ENCODE results near the gene CDH16. TPM values are rescaled to one million over a fixed set of nuclear protein-coding genes. Genes with fewer than 3 reads are reported as not detected.

CDH16 gene
- total and polyA plus RNA-seq, 2 of the 13 experiments (the other 11 are each of a cell fraction or from before 2014, with no cell fraction given): 2.7 to 3.9 TPM

DNA sequence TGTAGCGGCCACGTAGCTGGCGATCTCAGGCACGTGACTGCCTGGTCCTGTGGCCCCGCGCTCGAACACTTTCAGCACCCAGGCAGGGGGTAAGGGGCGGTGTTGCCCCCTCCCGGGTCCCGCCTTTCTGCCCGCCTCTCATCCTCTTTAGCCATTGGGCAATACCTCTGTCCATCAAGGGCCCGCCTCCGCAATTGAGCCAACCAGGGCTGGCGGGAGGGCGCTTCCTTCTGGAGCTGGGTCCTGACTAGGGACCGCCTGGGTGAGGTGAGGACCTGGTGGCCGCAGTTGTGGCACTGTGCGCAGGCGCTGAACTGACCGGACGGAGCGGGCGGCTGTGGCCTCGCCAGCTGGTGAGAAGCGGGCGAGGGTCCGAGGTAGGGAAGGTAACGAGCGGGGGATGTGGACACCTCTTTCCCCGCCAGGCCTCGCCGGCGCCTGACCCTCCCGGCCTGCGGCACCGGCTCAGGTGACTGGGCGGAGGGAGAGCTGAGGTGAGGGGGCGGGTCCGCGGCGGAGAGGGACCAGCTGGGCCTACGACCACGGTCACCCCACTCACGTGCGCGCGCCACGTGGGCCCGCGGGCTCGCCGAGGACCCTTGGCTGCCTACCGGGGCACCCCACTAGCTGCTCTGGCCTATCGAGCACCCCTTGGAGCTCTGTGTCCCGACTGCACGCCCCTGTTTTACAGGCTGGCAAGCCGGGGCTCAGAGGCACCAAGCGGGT is 38.2 kb downstream of the CDH16 start, which contains the start of gene PDP2 (continued):
- TF ChIP-seq ZNF382 (CRISPR knock-in tag; IDR thresholded peaks at IDR 0.05; ENCODE audit: borderline replicate concordance): no peak
- no peak for TF ChIP-seq SYNCRIP (IDR thresholded peaks at IDR 0.05; ENCODE audit: insufficient read depth, low read depth, low read length)
- TF ChIP-seq ISL2 (CRISPR knock-in tag; IDR thresholded peaks at IDR 0.05): peak; percentile 77
- TF ChIP-seq TCF7L2 (IDR thresholded peaks at IDR 0.05; ENCODE audit: low read depth, low read length): no peak
- TF ChIP-seq ZNF788 (CRISPR knock-in tag; IDR thresholded peaks at IDR 0.05; ENCODE audit: borderline replicate concordance): no peak; the same call in 1 of the 2 replicates
- TF ChIP-seq, protein P1, sequence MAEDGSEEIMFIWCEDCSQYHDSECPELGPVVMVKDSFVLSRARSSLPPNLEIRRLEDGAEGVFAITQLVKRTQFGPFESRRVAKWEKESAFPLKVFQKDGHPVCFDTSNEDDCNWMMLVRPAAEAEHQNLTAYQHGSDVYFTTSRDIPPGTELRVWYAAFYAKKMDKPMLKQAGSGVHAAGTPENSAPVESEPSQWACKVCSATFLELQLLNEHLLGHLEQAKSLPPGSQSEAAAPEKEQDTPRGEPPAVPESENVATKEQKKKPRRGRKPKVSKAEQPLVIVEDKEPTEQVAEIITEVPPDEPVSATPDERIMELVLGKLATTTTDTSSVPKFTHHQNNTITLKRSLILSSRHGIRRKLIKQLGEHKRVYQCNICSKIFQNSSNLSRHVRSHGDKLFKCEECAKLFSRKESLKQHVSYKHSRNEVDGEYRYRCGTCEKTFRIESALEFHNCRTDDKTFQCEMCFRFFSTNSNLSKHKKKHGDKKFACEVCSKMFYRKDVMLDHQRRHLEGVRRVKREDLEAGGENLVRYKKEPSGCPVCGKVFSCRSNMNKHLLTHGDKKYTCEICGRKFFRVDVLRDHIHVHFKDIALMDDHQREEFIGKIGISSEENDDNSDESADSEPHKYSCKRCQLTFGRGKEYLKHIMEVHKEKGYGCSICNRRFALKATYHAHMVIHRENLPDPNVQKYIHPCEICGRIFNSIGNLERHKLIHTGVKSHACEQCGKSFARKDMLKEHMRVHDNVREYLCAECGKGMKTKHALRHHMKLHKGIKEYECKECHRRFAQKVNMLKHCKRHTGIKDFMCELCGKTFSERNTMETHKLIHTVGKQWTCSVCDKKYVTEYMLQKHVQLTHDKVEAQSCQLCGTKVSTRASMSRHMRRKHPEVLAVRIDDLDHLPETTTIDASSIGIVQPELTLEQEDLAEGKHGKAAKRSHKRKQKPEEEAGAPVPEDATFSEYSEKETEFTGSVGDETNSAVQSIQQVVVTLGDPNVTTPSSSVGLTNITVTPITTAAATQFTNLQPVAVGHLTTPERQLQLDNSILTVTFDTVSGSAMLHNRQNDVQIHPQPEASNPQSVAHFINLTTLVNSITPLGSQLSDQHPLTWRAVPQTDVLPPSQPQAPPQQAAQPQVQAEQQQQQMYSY (CRISPR knock-in tag; IDR thresholded peaks at IDR 0.05): peak; percentile 72; the same call in 1 of the 2 replicates
- 0 out of 2 replicates have a peak, but pooled peaks have one; percentile 17 for TF ChIP-seq FOXM1 (CRISPR knock-in tag; IDR thresholded peaks at IDR 0.05)
- no peak for TF ChIP-seq RBM22 (optimal IDR thresholded peaks at IDR 0.05; ENCODE audit: low read length)
- peak; percentile 80 for TF ChIP-seq HIVEP1 (CRISPR knock-in tag; IDR thresholded peaks at IDR 0.05)
- TF ChIP-seq, protein P2, sequence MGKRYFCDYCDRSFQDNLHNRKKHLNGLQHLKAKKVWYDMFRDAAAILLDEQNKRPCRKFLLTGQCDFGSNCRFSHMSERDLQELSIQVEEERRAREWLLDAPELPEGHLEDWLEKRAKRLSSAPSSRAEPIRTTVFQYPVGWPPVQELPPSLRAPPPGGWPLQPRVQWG (CRISPR knock-in tag; IDR thresholded peaks at IDR 0.05; ENCODE audit: borderline replicate concordance, low read depth): no peak
- peak; percentile 74 for TF ChIP-seq TP53 (CRISPR knock-in tag; conservative IDR thresholded peaks at IDR 0.05)
- TF ChIP-seq TRIM24 (CRISPR knock-in tag; IDR thresholded peaks at IDR 0.05): no peak
- peak; percentile 98 for TF ChIP-seq ZNF713 (CRISPR knock-in tag; IDR thresholded peaks at IDR 0.05)
- peak; percentile 96 for TF ChIP-seq ZNF607 (CRISPR knock-in tag; IDR thresholded peaks at IDR 0.05; ENCODE audit: borderline replicate concordance)
- peak; percentile 95; the same call in 1 of the 2 replicates for TF ChIP-seq ZMYM2 (CRISPR knock-in tag; IDR thresholded peaks at IDR 0.05)
- TF ChIP-seq, protein P3, sequence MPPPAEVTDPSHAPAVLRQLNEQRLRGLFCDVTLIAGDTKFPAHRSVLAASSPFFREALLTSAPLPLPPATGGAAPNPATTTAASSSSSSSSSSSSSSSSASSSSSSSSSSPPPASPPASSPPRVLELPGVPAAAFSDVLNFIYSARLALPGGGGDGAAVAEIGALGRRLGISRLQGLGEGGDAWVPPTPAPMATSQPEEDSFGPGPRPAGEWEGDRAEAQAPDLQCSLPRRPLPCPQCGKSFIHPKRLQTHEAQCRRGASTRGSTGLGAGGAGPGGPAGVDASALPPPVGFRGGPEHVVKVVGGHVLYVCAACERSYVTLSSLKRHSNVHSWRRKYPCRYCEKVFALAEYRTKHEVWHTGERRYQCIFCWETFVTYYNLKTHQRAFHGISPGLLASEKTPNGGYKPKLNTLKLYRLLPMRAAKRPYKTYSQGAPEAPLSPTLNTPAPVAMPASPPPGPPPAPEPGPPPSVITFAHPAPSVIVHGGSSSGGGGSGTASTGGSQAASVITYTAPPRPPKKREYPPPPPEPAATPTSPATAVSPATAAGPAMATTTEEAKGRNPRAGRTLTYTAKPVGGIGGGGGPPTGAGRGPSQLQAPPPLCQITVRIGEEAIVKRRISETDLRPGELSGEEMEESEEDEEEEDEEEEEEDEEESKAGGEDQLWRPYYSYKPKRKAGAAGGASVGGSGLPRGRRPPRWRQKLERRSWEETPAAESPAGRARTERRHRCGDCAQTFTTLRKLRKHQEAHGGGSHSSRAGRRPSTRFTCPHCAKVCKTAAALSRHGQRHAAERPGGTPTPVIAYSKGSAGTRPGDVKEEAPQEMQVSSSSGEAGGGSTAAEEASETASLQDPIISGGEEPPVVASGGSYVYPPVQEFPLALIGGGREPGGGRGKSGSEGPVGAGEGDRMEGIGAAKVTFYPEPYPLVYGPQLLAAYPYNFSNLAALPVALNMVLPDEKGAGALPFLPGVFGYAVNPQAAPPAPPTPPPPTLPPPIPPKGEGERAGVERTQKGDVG (CRISPR knock-in tag; IDR thresholded peaks at IDR 0.05; ENCODE audit: borderline replicate concordance): peak; percentile 37; the same call in 1 of the 2 replicates
- TF ChIP-seq CHD4 (IDR thresholded peaks at IDR 0.05; ENCODE audit: borderline replicate concordance, low read length): no peak
- TF ChIP-seq ZNF709 (CRISPR knock-in tag; IDR thresholded peaks at IDR 0.05): peak; percentile 97
- no peak for TF ChIP-seq SMARCC2 (IDR thresholded peaks at IDR 0.05)
- peak; percentile 75; the same call in 1 of the 2 replicates for TF ChIP-seq MTF2 (CRISPR knock-in tag; IDR thresholded peaks at IDR 0.05; ENCODE audit: borderline replicate concordance)
- TF ChIP-seq, protein P4, sequence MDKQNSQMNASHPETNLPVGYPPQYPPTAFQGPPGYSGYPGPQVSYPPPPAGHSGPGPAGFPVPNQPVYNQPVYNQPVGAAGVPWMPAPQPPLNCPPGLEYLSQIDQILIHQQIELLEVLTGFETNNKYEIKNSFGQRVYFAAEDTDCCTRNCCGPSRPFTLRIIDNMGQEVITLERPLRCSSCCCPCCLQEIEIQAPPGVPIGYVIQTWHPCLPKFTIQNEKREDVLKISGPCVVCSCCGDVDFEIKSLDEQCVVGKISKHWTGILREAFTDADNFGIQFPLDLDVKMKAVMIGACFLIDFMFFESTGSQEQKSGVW (CRISPR knock-in tag; IDR thresholded peaks at IDR 0.05; ENCODE audit: borderline replicate concordance): no peak
- no peak for TF ChIP-seq SUZ12 (IDR thresholded peaks at IDR 0.05; ENCODE audit: low read depth, low read length)

All from HepG2 (cell line).